GM23338 (cell line): ENCODE results near the gene NQO2. TPM values are rescaled to one million over a fixed set of nuclear protein-coding genes. Genes with fewer than 3 reads are reported as not detected.

Experiments used
- ATAC-seq: fragments of 200-7000 bp; cut with Tn5 transposase; 3 replicates; pipeline ENCODE4 v1.9.1; 2020
- DNase-seq: peaks from one replicate; pipeline ENCODE4 v3.0.0-alpha.2; 2015; ENCODE audit warnings: low spot score
- H2AFZ ChIP-seq: fragments of 200-600 bp; sonication (generic); 2 replicates; pipeline ENCODE4 v1.8.0; 2016; ENCODE audit warnings: antibody characterized with exemption, mild to moderate bottlenecking, moderate library complexity
- H3F3A ChIP-seq: fragments of 200-600 bp; sonication (generic); replicated peaks from 2 replicates; pipeline ENCODE4 v1.8.0; 2017; ENCODE audit warnings: antibody characterized with exemption, mixed run types, low read depth
- H3K27ac ChIP-seq: fragments of 200-600 bp; sonication (generic); 2 replicates; pipeline ENCODE4 v1.6.1; 2016; ENCODE audit warnings: low read depth
- H3K27me3 ChIP-seq: fragments of 200-600 bp; sonication (generic); 2 replicates; pipeline ENCODE4 v1.8.0; 2016; ENCODE audit warnings: mild to moderate bottlenecking, mixed run types, moderate library complexity; ENCODE audit not compliant: insufficient read depth
- H3K36me3 ChIP-seq: fragments of 200-600 bp; sonication (generic); 2 replicates; pipeline ENCODE4 v1.8.0; 2016; ENCODE audit warnings: mild to moderate bottlenecking; ENCODE audit not compliant: insufficient read depth
- H3K4me1 ChIP-seq: fragments of 200-600 bp; sonication (generic); 2 replicates; pipeline ENCODE4 v1.8.0; 2016; ENCODE audit warnings: mild to moderate bottlenecking, moderate library complexity; ENCODE audit not compliant: insufficient read depth
- H3K4me2 ChIP-seq: fragments of 200-600 bp; sonication (generic); 2 replicates; pipeline ENCODE4 v1.7.1; 2017; ENCODE audit warnings: mixed run types
- H3K4me3 ChIP-seq: fragments of 200-600 bp; sonication (generic); 2 replicates; pipeline ENCODE4 v1.6.1; 2016; ENCODE audit warnings: mixed run types
- H3K79me2 ChIP-seq: fragments of 200-600 bp; sonication (generic); replicated peaks from 2 replicates; pipeline ENCODE4 v1.8.0; 2017; ENCODE audit warnings: mild to moderate bottlenecking; ENCODE audit not compliant: insufficient read depth
- H3K9me2 ChIP-seq: fragments of 200-600 bp; sonication (generic); 2 replicates; pipeline ENCODE4 v1.8.0; 2017; ENCODE audit not compliant: insufficient read depth
- H4K20me1 ChIP-seq: fragments of 200-600 bp; sonication (generic); replicated peaks from 2 replicates; pipeline ENCODE4 v1.8.0; 2017; ENCODE audit warnings: mild to moderate bottlenecking; ENCODE audit not compliant: insufficient read depth
- H3K27ac Mint-ChIP-seq: 2 replicates; pipeline ENCODE4 v1.8.0; 2020; ENCODE audit warnings: inconsistent platforms, mild to moderate bottlenecking, moderate library complexity, mixed read lengths
- H3K27me3 Mint-ChIP-seq: 3 replicates; pipeline ENCODE4 v1.8.0; 2022; ENCODE audit warnings: low read depth, mild to moderate bottlenecking, moderate library complexity, mixed read lengths, inconsistent platforms; ENCODE audit not compliant: insufficient read depth, poor library complexity
- H3K36me3 Mint-ChIP-seq: 3 replicates; pipeline ENCODE4 v1.8.0; 2021; ENCODE audit warnings: low read depth, mild to moderate bottlenecking, inconsistent platforms, moderate library complexity, mixed read lengths
- H3K4me1 Mint-ChIP-seq: 3 replicates; pipeline ENCODE4 v1.8.0; 2020; ENCODE audit warnings: mild to moderate bottlenecking, inconsistent platforms, mixed read lengths
- H3K4me3 Mint-ChIP-seq: 3 replicates; pipeline ENCODE4 v1.8.0; 2021; ENCODE audit warnings: moderate library complexity, mild to moderate bottlenecking, inconsistent platforms, mixed read lengths
- H3K9me3 Mint-ChIP-seq: 3 replicates; pipeline ENCODE4 v1.8.0; 2020; ENCODE audit warnings: moderate library complexity, mild to moderate bottlenecking, inconsistent platforms, mixed read lengths
- CREB1 ChIP-seq: fragments of 250-450 bp; sonication (Bioruptor Pico); IDR thresholded peaks from 2 replicates; pipeline ENCODE4 v1.5.0; 2020; ENCODE audit warnings: low read depth, mild to moderate bottlenecking, moderate library complexity
- CTCF ChIP-seq, 2 experiments: fragments of 200-600 bp in 1 of 2; sonication (generic) in 1 of 2; conservative IDR thresholded peaks; 2 replicates each; pipeline versions ENCODE4 v1.5.1 to v1.6.1; 2016 to 2017; ENCODE audit warnings: antibody characterized with exemption in 2 of 2, low read depth in 2 of 2, mild to moderate bottlenecking in 2 of 2, moderate library complexity in 1 of 2
- ETS1 ChIP-seq: IDR thresholded peaks from 2 replicates; pipeline ENCODE4 v1.6.1; 2016; ENCODE audit warnings: antibody characterized with exemption
- EZH2 ChIP-seq: fragments of 200-600 bp; sonication (generic); IDR thresholded peaks from one replicate; pipeline ENCODE4 v1.8.0; 2017; ENCODE audit warnings: antibody characterized with exemption, mild to moderate bottlenecking, low read depth; ENCODE audit not compliant: unreplicated experiment
- EZH2phosphoT487 ChIP-seq: fragments of 200-600 bp; sonication (generic); IDR thresholded peaks from one replicate; pipeline ENCODE4 v1.8.1; 2018; ENCODE audit warnings: antibody characterized with exemption; ENCODE audit not compliant: unreplicated experiment
- JUNB ChIP-seq: IDR thresholded peaks from one replicate; pipeline ENCODE4 v1.6.1; 2016; ENCODE audit warnings: antibody characterized with exemption; ENCODE audit not compliant: unreplicated experiment
- NANOG ChIP-seq: IDR thresholded peaks from 2 replicates; pipeline ENCODE4 v1.6.1; 2016; ENCODE audit warnings: antibody characterized with exemption, borderline replicate concordance
- POLR2AphosphoS5 ChIP-seq: IDR thresholded peaks from 2 replicates; pipeline ENCODE4 v1.6.1; 2016; ENCODE audit warnings: antibody characterized with exemption, low read depth
- REST ChIP-seq: IDR thresholded peaks from one replicate; pipeline ENCODE4 v1.6.1; 2018; ENCODE audit warnings: antibody characterized with exemption; ENCODE audit not compliant: unreplicated experiment
- STAT1 ChIP-seq: IDR thresholded peaks from one replicate; pipeline ENCODE4 v1.6.1; 2016; ENCODE audit warnings: antibody characterized with exemption; ENCODE audit not compliant: unreplicated experiment
- ZNF114 ChIP-seq: fragments of 250-450 bp; sonication (Bioruptor Pico); IDR thresholded peaks from 2 replicates; pipeline ENCODE4 v1.5.0; 2020; ENCODE audit warnings: mild to moderate bottlenecking, moderate library complexity
- ZNF331 ChIP-seq: fragments of 250-450 bp; sonication (Bioruptor Pico); IDR thresholded peaks from 2 replicates; pipeline ENCODE4 v1.5.0; 2020; ENCODE audit warnings: low read depth, mild to moderate bottlenecking, moderate library complexity
- ZNF462 ChIP-seq: fragments of 250-450 bp; sonication (Bioruptor Pico); IDR thresholded peaks from 2 replicates; pipeline ENCODE4 v1.5.0; 2020; ENCODE audit warnings: mild to moderate bottlenecking, moderate library complexity
- polyA plus RNA-seq: library from polyadenylated mRNA; unstranded; fragments of >200 nt; fragmentation: Nextera tagmentation; extraction: Ambion mirVana; gene quantifications from 2 replicates; pipeline ENCODE4 v1.2.1, GENCODE V29; 2016
- total RNA-seq: library from RNA; depleted of rRNA; stranded (reverse); fragments of >200 nt; shearing (Covaris generic); gene quantifications from 2 replicates; pipeline ENCODE4 v1.2.3, GENCODE V29; 2014

Gene NQO2
- total and polyA plus RNA-seq, 2 experiments from 2014 or later = 117 to 173 TPM

- H4K20me1 ChIP-seq = no peaks in the 10 kb centered on the region
- peaks cover 12% of the 10 kb centered on the region for H3F3A ChIP-seq
- no peak overlapping the region for H3K27ac Mint-ChIP-seq
- peak overlapping the region; percentile 82 for H3K4me3 Mint-ChIP-seq
- no peaks in the 10 kb centered on the region for H3K36me3 ChIP-seq
- ATAC-seq = no peak
- 0 out of 2 replicates have a peak, but pooled peaks cover 5% of the 10 kb centered on the region for H3K9me2 ChIP-seq
- TF ChIP-seq CREB1 (CRISPR knock-in tag) (no peak), ETS1 (no peak), POLR2AphosphoS5 (no peak), EZH2 (no peak), ZNF331 (CRISPR knock-in tag) (no peak), NANOG (no peak), EZH2phosphoT487 (no peak), REST (no peak), CTCF (conservative IDR thresholded peaks at IDR 0.05; ENCODE audit: low read depth in 2 of 2) (no peak), STAT1 (no peak), ZNF462 (CRISPR knock-in tag) (no peak), ZNF114 (CRISPR knock-in tag) (no peak), JUNB (no peak)
- 0 out of 2 replicates have a peak, but pooled peaks cover 6% of the 10 kb centered on the region for H3K4me1 ChIP-seq
- peaks cover 9% of the 10 kb centered on the region for H3K27me3 ChIP-seq
- no peaks in the 10 kb centered on the region for H3K79me2 ChIP-seq
- peaks cover 13% of the 10 kb centered on the region for H3K27me3 Mint-ChIP-seq
- H3K4me3 ChIP-seq = peak overlapping the region; percentile 63
- DNase-seq = no peak
- peaks cover 12% of the 10 kb centered on the region; the same call in 2 of the 3 replicates for H3K9me3 Mint-ChIP-seq
- H3K4me1 Mint-ChIP-seq = peaks cover 4% of the 10 kb centered on the region; the same call in 2 of the 3 replicates
- no peak overlapping the region for H3K27ac ChIP-seq
- H3K36me3 Mint-ChIP-seq = no peaks in the 10 kb centered on the region
- H2AFZ ChIP-seq = no peak overlapping the region
- H3K4me2 ChIP-seq = peak overlapping the region; percentile 82
Measured at GRCh38 chr6:2970034-2970685, 29.5 kb upstream of the NQO2 start.
